Colonic mucosa (tissue), 4 donors: ENCODE measurements around the gene MAN1A1. TPM values are rescaled to one million over a fixed set of nuclear protein-coding genes. Genes with fewer than 3 reads are reported as not detected.

ENCODE experiments used
- DNase-seq: peaks from one replicate; pipeline ENCODE4 v3.0.0-alpha.2; 2020
- H3K27ac ChIP-seq: fragments of 200-600 bp; one replicate; pipeline ENCODE4 v1.8.0; 2021
- H3K27me3 ChIP-seq: fragments of 200-600 bp; one replicate; pipeline ENCODE4 v1.8.0; 2021
- H3K36me3 ChIP-seq: fragments of 200-600 bp; one replicate; pipeline ENCODE4 v1.8.0; 2021
- H3K4me1 ChIP-seq: fragments of 200-600 bp; one replicate; pipeline ENCODE4 v1.8.0; 2021; ENCODE audit warnings: mild to moderate bottlenecking
- H3K4me3 ChIP-seq: fragments of 200-600 bp; one replicate; pipeline ENCODE4 v1.8.0; 2021
- H3K9ac ChIP-seq, 2 donors: one replicate each; pipeline ENCODE4 v1.7.0; 2013; ENCODE audit warnings: control low read depth in 2 of 2, low read depth in 2 of 2, low read length in 2 of 2
- H3K9me3 ChIP-seq: fragments of 200-600 bp; one replicate; pipeline ENCODE4 v1.8.0; 2021
- intact Hi-C: fragments of 100-400 bp; cut with DNase I; formaldehyde crosslinking; loops from one replicate; pipeline ENCODE4 v1.14.1; 2022
- total RNA-seq, 2 donors: library from RNA; stranded (reverse); fragmentation: NEBNext Ultra II Directional in 1 of 2; extraction: Animal tissue kit (Norgen Biotek cat#: 25700) in 1 of 2; gene quantifications; one replicate each; pipeline ENCODE4 v1.2.1, GENCODE V29; 2021
- TF ChIP-seq, protein P1 (sequence below): fragments of 200-600 bp; IDR thresholded peaks from one replicate; pipeline ENCODE4 v1.8.0; 2022; ENCODE audit warnings: antibody characterized with exemption, mild to moderate bottlenecking
- donor health status: healthy.
- donor health status: DM: no; HTN: no; CAD: no.
- donor health status: DM: no; HTN: no; CAD: no.

The MAN1A1 gene
- total RNA-seq, 2 donors from 2014 or later = 43.5 to 77.1 TPM

DNA sequence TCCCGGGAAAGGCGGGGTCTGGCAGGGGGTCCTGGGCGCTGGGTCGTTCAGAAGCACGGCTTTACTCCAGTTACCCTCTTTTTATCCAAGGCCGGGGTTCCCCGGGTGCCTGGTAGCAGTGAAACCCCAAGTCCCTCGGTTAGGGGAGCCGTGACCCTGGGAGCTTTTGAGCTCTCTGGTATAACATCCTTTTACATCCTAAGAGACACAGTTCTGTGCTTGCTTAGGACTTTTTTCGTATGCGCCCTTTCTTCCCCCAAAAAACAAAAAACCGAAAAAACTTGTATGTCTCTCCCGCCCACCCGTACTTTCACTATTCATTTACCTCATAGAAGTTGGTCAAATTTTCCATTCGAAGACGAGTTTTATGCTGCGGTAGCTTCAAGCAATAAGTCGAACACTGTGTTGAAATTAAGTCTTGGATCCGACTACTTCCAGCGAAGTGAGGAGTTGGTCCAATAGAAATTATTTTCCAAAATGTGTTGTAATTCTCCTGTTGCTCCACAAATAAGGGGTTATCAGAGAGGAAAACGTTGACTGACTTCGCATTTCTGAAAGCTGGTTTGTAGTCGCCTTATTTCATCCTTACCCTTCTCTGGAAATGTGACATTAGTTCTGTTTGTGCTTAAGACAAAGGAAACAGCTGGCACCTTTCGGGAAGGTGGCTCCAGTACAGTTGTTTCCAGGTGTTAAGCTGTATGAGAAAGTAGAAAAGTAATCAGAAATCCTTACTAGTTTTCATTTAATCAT is 816 bp upstream of the MAN1A1 start:
- Histone ChIP-seq H3K27me3 (no peaks in the 10 kb centered on the region), H3K27ac (peak overlapping the region; percentile 93), H3K4me3 (peak overlapping the region; percentile 91), H3K9me3 (no peaks in the 10 kb centered on the region), H3K9ac (peak overlapping the region; percentile 88 to 91), H3K36me3 (no peaks in the 10 kb centered on the region), H3K4me1 (no peaks in the 10 kb centered on the region)
- TF ChIP-seq, protein P1, sequence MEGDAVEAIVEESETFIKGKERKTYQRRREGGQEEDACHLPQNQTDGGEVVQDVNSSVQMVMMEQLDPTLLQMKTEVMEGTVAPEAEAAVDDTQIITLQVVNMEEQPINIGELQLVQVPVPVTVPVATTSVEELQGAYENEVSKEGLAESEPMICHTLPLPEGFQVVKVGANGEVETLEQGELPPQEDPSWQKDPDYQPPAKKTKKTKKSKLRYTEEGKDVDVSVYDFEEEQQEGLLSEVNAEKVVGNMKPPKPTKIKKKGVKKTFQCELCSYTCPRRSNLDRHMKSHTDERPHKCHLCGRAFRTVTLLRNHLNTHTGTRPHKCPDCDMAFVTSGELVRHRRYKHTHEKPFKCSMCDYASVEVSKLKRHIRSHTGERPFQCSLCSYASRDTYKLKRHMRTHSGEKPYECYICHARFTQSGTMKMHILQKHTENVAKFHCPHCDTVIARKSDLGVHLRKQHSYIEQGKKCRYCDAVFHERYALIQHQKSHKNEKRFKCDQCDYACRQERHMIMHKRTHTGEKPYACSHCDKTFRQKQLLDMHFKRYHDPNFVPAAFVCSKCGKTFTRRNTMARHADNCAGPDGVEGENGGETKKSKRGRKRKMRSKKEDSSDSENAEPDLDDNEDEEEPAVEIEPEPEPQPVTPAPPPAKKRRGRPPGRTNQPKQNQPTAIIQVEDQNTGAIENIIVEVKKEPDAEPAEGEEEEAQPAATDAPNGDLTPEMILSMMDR = no peak
- DNase-seq = peak; percentile 50
- intact Hi-C loops = no loop called here

DNA sequence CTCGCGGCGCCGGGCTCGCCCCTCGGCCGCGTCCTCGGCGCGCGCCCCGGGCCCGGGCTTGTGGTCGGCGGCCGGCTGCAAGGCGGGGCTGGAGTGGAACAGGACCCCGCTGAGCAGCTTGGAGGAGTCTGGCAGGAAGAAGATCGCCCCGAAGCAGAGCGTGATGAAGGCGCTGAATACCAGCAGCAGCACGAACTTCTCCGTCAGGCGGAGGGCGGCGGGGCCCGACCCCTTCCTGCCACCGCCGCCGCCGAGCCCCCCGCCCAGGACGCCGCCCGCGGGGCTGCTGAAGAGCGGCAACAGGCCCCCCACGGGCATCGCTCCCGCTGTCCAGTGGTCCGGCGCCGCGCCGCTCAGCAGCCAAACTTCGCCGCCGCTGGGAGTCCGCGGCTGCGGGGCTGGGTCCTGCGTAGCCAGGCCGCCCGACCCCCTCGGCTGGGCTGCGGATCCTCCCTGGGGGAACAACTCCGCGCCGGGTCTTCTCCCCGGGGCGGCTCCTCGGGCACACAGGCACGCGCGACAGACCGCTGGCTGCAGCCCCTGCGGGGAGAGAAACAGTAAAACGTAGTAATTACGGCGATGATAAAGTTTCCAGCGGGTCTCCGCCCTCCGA is 707 bp downstream of the MAN1A1 start:
- intact Hi-C loops = loop anchor here (5.0 kb wide), 1 partner anchor 202 kb away; no protein-coding TSS in a partner anchor
- H3K9ac ChIP-seq = peak overlapping the region; percentile 71 to 91
- peak overlapping the region; percentile 91 for H3K4me3 ChIP-seq

DNA sequence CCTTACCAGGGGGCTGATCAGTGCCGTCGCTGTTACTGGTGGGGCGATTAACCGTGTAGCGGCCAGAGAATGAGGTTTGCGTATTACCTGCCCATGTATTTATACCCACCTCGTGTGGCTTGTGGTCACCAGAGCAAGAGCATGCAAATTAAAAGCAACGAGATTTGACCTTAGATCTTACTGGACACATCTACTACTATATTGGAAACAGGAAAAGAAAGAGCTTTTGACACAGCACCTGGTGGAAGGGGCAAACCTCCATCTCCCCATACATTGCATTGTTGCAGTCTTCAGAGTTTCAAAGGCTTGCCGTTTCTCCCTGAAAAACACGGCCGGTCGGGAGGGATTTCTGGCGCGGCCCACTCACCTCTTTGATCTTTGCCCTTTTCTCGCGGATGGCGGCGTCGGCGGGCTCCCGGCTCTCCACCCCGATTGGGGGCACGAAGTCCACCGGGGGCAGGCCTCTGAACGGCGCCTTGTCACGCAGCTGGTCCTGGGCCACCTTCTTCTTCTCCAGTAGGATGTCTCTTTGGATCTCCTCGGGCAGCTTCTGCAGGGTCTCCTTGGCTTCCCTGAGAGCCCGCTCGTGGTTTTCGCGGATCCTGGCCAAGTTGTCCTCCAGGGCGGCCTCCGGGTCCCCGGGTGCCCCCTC is 1.3 kb downstream of the MAN1A1 start:
- peak; percentile 78 for DNase-seq
- peak overlapping the region; percentile 91 for H3K4me3 ChIP-seq
- peak overlapping the region; percentile 93 for H3K27ac ChIP-seq
- intact Hi-C loops = loop anchor here (5.0 kb wide), 1 partner anchor 201 kb away; no protein-coding TSS in a partner anchor
- H3K4me1 ChIP-seq = no peaks in the 10 kb centered on the region
- H3K9me3 ChIP-seq = no peaks in the 10 kb centered on the region
- H3K36me3 ChIP-seq = no peaks in the 10 kb centered on the region
- no peaks in the 10 kb centered on the region for H3K27me3 ChIP-seq
- TF ChIP-seq, protein P1 = no peak
- peak overlapping the region; percentile 71 to 91 for H3K9ac ChIP-seq

More for the DNA sequence above, 707 bp downstream of the MAN1A1 start:
- TF ChIP-seq, protein P1 = no peak
- Histone ChIP-seq H3K4me1 (no peaks in the 10 kb centered on the region), H3K36me3 (no peaks in the 10 kb centered on the region), H3K27me3 (no peaks in the 10 kb centered on the region), H3K9me3 (no peaks in the 10 kb centered on the region), H3K27ac (peak overlapping the region; percentile 93)
- no peak for DNase-seq

DNA sequence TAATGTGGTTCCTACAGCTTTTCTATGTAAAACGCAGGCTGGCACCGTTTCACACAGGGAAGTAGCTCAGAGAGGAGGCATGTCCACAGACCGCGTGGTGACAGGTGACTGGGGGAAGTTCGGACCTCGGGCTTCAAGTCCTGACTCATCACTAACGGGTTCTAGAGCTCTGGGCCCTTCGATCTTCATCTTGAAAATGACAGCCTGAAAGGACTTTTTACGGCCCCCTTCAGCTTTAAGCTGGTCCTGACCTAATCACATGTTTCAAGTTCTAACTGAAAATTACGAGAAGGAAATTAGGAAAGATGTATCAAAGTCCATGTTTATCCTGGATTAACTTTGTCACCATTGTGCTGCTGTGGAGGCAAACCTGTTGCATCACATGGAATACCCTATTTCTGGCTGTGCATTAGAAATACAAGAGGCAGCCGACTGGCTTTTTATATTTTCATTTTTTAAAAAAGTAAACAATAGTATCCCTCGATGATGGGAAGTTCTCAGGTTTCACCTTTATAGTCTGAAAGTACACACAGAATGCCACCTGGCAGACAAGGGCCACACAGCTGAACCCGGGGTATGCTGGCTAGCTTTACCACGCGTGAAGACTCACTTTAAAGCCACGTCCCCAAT is 2.0 kb downstream of the MAN1A1 start:
- peak overlapping the region; percentile 91 for H3K4me3 ChIP-seq
- intact Hi-C loops = loop anchor here (5.0 kb wide), 1 partner anchor 200 kb away; no protein-coding TSS in a partner anchor
- H3K4me1 ChIP-seq = no peaks in the 10 kb centered on the region
- TF ChIP-seq, protein P1 = no peak
- H3K36me3 ChIP-seq = no peaks in the 10 kb centered on the region
- H3K9ac ChIP-seq = peak overlapping the region; percentile 71 to 91
- no peaks in the 10 kb centered on the region for H3K9me3 ChIP-seq
- H3K27me3 ChIP-seq = no peaks in the 10 kb centered on the region
- DNase-seq = peak; percentile 73
- H3K27ac ChIP-seq = peak overlapping the region; percentile 93

DNA sequence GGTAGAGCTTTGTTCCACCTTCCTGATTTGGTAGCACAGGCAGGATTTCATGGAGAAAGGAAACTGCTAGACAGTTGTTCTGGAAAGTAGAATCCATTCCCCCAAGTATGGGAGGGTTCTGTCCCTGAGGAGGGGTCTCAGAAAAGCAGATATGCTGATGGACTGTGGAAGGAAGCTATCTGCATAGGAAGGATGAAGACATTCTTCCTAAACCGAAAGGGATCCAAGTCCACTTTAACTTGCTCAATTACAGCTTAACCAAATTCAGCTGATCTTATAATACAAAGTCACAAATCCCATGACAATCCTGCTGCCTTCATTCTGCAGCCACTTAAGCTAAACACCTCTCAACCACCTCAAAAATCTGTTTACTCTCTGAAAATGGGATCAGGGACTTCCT is 2.6 kb downstream of the MAN1A1 start:
- Histone ChIP-seq H3K27ac (peak overlapping the region; percentile 93), H3K27me3 (no peaks in the 10 kb centered on the region), H3K4me1 (no peaks in the 10 kb centered on the region), H3K4me3 (peak overlapping the region; percentile 91), H3K36me3 (no peaks in the 10 kb centered on the region), H3K9ac (peak overlapping the region; percentile 37 to 91), H3K9me3 (no peaks in the 10 kb centered on the region)
- TF ChIP-seq, protein P1 = no peak
- intact Hi-C loops = loop anchor here (5.0 kb wide), 1 partner anchor 200 kb away; no protein-coding TSS in a partner anchor
- DNase-seq = no peak
